GM18507 (cell line): ENCODE data around the gene MYO1A.
"Not testable (repeated sequence)": the region's sequence is repeated elsewhere in the genome, so short reads cannot be mapped to it uniquely, and the experiment has no call there.

ENCODE experiments used
- DNase-seq: peaks from one replicate; pipeline ENCODE4 v3.0.0; 2011; ENCODE audit warnings: low read depth; ENCODE audit not compliant: insufficient read length; ENCODE audit errors: extremely low spot score
- FAIRE-seq: peaks from 2 replicates; lab custom pipeline; 2011; peaks lifted over from hg19 to GRCh38; lab: Jason Lieb, UNC

MYO1A gene

GRCh38 chr12:56982578-56983236, 67.2 kb downstream of the MYO1A start:
- not testable (repeated sequence) for DNase-seq, FAIRE-seq

- no peak for FAIRE-seq
- DNase-seq, result no peak
Measured at GRCh38 chr12:56980941-56981530, 68.9 kb downstream of the MYO1A start.

- FAIRE-seq (no peak), DNase-seq (no peak)
Measured at GRCh38 chr12:56980268-56980667, 69.7 kb downstream of the MYO1A start.

GRCh38 chr12:56979628-56980027, 70.3 kb downstream of the MYO1A start:
- DNase-seq (no peak), FAIRE-seq (no peak)
